Measurements from ENCODE around the gene OSBPL8. TPM values are rescaled to one million over a fixed set of nuclear protein-coding genes. Genes with fewer than 3 reads are reported as not detected.
A peak's percentile ranks its signal among the peaks of the same experiment; 100 is the strongest.

The OSBPL8 gene
- total and polyA plus RNA-seq, 2 of the 8 experiments (the other 6 are each of a cell fraction or from before 2014, with no cell fraction given): 10.9 to 81.1 TPM

DNA sequence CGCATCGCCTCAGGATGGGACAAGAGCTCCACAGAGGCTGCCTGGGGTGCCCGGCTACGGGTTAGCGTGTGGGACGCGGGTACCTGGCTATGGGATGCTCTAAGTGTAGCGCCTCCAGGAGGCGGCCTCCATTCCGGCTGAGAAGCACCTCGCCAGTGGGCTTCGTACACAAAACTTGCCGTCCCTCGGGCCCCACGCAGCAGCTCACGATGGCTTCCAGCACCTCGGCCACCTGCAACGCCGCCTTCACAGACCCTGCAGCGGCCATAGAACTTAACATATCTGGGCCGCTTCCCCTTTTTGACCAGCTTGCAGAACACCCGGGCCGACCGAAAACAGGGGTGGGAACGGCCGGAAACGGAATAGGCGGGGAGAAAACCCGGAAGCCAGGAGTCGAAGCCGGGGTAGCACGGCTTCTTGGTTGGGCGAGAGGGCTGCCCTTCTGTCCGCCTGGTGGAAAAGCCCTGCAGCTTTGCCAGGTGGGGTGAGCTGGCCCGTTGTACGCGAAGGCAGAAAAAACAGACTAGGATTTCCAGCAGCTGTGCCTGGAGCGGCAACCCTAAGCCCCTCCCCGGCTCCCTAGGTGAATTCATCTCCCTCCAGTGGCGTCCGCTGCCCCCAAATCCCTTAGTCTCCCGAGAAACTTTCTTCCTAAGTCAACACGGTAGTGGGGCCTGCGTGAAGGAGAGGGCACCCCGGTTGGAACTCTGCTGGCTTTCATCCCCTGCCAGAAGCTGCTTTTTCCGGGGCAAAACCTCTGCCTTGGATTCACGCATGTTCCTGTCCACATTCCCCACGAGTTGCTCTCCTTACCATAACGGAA is 211.3 kb downstream of the OSBPL8 start, which contains the start of gene BBS10 (continued):
- TF ChIP-seq HDAC2 (IDR thresholded peaks at IDR 0.05; ENCODE audit: borderline replicate concordance in 1 of 2, low read depth in 2 of 2, low read length in 2 of 2) (no peak), CBX5 (IDR thresholded peaks at IDR 0.05; ENCODE audit: low read depth, low read length) (no peak), CTCF (IDR thresholded peaks at IDR 0.05; ENCODE audit: control extremely low read depth in 1 of 3, insufficient read depth in 1 of 3, low read depth in 1 of 3, low read length in 3 of 3) (peak; percentile 30 to 52 (median 51); a peak in 3 of 4 replicates), ATF3 (IDR thresholded peaks at IDR 0.05; ENCODE audit: insufficient read depth, low read depth, low read length) (no peak), TBP (IDR thresholded peaks at IDR 0.05; ENCODE audit: low read depth, low read length) (peak; percentile 85), YY1 (IDR thresholded peaks at IDR 0.05; ENCODE audit: low read depth, low read length) (peak; percentile 79), FOSL1 (IDR thresholded peaks at IDR 0.05; ENCODE audit: insufficient read depth, low read depth, low read length) (no peak), RFX5 (IDR thresholded peaks at IDR 0.05; ENCODE audit: borderline replicate concordance, low read depth, low read length) (no peak), CTBP2 (IDR thresholded peaks at IDR 0.05; ENCODE audit: borderline replicate concordance, insufficient read depth, insufficient read length, low read length) (no peak), GTF2F1 (IDR thresholded peaks at IDR 0.05; ENCODE audit: borderline replicate concordance, low read depth, low read length) (0 out of 2 replicates have a peak, but pooled peaks have one; percentile 42), SP2 (IDR thresholded peaks at IDR 0.05; ENCODE audit: low read length) (peak; percentile 50), POLR2AphosphoS5 (IDR thresholded peaks at IDR 0.05; ENCODE audit: low read depth, low read length) (peak; percentile 69), RAD21 (IDR thresholded peaks at IDR 0.05 in 1 of 2, conservative IDR thresholded peaks at IDR 0.05 in 1 of 2; ENCODE audit: low read depth in 2 of 2, low read length in 2 of 2) (peak; percentile 44 to 53), ASH2L (IDR thresholded peaks at IDR 0.05; ENCODE audit: low read length) (peak; percentile 92), SAP30 (IDR thresholded peaks at IDR 0.05; ENCODE audit: insufficient read depth, insufficient replicate concordance, low read length) (no peak), JUND (IDR thresholded peaks at IDR 0.05; ENCODE audit: low read length) (no peak), NRF1 (IDR thresholded peaks at IDR 0.05; ENCODE audit: low read depth, low read length) (no peak), SUZ12 (IDR thresholded peaks at IDR 0.05; ENCODE audit: low read length) (no peak), TEAD4 (IDR thresholded peaks at IDR 0.05; ENCODE audit: low read depth, low read length) (no peak), RXRA (IDR thresholded peaks at IDR 0.05; ENCODE audit: insufficient read depth, low read depth, low read length) (no peak)

Measured in H1 (cell line).